ENCODE data around the gene GRID1. TPM values are rescaled to one million over a fixed set of nuclear protein-coding genes. Genes with fewer than 3 reads are reported as not detected.

GRID1 gene
- total RNA-seq, 1 experiment from 2014 or later: not detected

DNA sequence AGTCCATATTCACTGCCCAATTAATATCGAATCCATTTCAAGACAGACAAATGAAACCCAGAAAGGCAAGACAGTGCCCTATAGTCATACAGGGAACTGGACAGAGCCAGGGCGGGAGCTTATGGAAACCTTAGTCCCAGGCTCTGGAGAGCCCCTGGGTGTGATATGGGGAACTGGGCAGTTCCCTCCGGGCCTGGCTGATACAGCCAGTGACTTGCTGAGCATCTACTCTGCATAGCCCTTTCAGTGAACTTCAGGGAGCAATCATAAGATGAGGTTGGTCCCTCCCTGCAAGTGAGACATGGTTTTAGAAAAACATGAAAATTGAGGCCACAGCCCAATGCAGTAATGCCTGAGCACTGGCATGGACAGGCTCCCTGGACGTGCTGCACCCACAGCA, 241.9 kb downstream of the GRID1 start:
- Histone ChIP-seq H3K79me2 (ENCODE audit: low read length) (no peaks in the 10 kb centered on the region), H3K9ac (ENCODE audit: low read length) (no peak overlapping the region), H3K9me3 (ENCODE audit: low read length) (no peaks in the 10 kb centered on the region), H3K4me1 (ENCODE audit: insufficient read depth, low read length) (no peaks in the 10 kb centered on the region), H4K20me1 (ENCODE audit: low read length) (no peaks in the 10 kb centered on the region), H3K27me3 (ENCODE audit: low read length) (no peaks in the 10 kb centered on the region), H3K4me2 (ENCODE audit: low read length) (no peak overlapping the region), H3K9me2 (replicated peaks; ENCODE audit: low read length) (no peaks in the 10 kb centered on the region), H3K27ac (ENCODE audit: low read length) (no peak overlapping the region), H2AFZ (ENCODE audit: low read length) (no peak overlapping the region), H3F3A (ENCODE audit: low read length, unreplicated experiment) (no peaks in the 10 kb centered on the region), H3K4me3 (ENCODE audit: low read length) (no peak overlapping the region), H3K36me3 (ENCODE audit: low read depth, low read length) (no peaks in the 10 kb centered on the region)
- intact Hi-C loops (cut with micrococcal nuclease): no loop called here
- DNase-seq: no peak
- ChIA-PET POLR2A (ENCODE audit: unreplicated experiment) (no interaction called here), CTCF (no interaction called here)
- BruUV-seq (replicated peaks): no TSS peak
- no peak for ATAC-seq
- TF ChIP-seq, protein P1, sequence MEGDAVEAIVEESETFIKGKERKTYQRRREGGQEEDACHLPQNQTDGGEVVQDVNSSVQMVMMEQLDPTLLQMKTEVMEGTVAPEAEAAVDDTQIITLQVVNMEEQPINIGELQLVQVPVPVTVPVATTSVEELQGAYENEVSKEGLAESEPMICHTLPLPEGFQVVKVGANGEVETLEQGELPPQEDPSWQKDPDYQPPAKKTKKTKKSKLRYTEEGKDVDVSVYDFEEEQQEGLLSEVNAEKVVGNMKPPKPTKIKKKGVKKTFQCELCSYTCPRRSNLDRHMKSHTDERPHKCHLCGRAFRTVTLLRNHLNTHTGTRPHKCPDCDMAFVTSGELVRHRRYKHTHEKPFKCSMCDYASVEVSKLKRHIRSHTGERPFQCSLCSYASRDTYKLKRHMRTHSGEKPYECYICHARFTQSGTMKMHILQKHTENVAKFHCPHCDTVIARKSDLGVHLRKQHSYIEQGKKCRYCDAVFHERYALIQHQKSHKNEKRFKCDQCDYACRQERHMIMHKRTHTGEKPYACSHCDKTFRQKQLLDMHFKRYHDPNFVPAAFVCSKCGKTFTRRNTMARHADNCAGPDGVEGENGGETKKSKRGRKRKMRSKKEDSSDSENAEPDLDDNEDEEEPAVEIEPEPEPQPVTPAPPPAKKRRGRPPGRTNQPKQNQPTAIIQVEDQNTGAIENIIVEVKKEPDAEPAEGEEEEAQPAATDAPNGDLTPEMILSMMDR (conservative IDR thresholded peaks at IDR 0.05; ENCODE audit: low read depth, low read length): no peak
- TF ChIP-seq EZH2phosphoT487 (IDR thresholded peaks at IDR 0.05; ENCODE audit: borderline replicate concordance, low read length) (no peak), EZH2 (IDR thresholded peaks at IDR 0.05; ENCODE audit: low read length, unreplicated experiment) (no peak)

DNA sequence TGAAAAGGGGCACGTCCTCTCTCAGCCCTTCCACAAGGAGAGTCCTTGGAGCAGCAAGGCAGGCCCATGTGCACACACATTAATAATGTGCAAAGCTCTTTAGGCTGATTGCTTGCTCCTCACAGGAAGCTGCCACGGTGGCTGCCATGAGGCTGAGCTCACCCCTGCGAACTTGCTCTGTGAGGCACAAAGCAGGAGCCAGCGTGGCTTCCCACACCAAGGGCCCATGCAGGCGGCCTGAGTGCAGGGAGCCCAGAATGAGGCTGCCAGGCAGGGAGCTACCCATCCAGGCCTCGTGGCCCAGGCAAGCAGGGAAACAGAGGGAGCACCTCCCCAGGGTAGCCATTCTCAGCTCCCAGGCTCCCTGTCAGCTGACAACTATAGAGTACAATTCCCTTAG, 242.9 kb downstream of the GRID1 start:
- Histone ChIP-seq H3K4me2 (ENCODE audit: low read length) (no peak overlapping the region), H3K9ac (ENCODE audit: low read length) (no peak overlapping the region), H3K27me3 (ENCODE audit: low read length) (no peaks in the 10 kb centered on the region), H3K27ac (ENCODE audit: low read length) (no peak overlapping the region), H3K9me3 (ENCODE audit: low read length) (no peaks in the 10 kb centered on the region), H4K20me1 (ENCODE audit: low read length) (no peaks in the 10 kb centered on the region), H3K9me2 (replicated peaks; ENCODE audit: low read length) (no peaks in the 10 kb centered on the region), H3K79me2 (ENCODE audit: low read length) (no peaks in the 10 kb centered on the region), H3K4me3 (ENCODE audit: low read length) (no peak overlapping the region), H3F3A (ENCODE audit: low read length, unreplicated experiment) (no peaks in the 10 kb centered on the region), H3K4me1 (ENCODE audit: insufficient read depth, low read length) (no peaks in the 10 kb centered on the region), H3K36me3 (ENCODE audit: low read depth, low read length) (no peaks in the 10 kb centered on the region), H2AFZ (ENCODE audit: low read length) (no peak overlapping the region)
- TF ChIP-seq, protein P1 (conservative IDR thresholded peaks at IDR 0.05; ENCODE audit: low read depth, low read length): no peak
- no peak for TF ChIP-seq EZH2 (IDR thresholded peaks at IDR 0.05; ENCODE audit: low read length, unreplicated experiment)
- no peak for TF ChIP-seq EZH2phosphoT487 (IDR thresholded peaks at IDR 0.05; ENCODE audit: borderline replicate concordance, low read length)
- no peak for DNase-seq
- CTCF ChIA-PET: no interaction called here
- no TSS peak for BruUV-seq (replicated peaks)
- no peak for ATAC-seq
- intact Hi-C loops (cut with micrococcal nuclease): no loop called here
- POLR2A ChIA-PET (ENCODE audit: unreplicated experiment): no interaction called here

DNA sequence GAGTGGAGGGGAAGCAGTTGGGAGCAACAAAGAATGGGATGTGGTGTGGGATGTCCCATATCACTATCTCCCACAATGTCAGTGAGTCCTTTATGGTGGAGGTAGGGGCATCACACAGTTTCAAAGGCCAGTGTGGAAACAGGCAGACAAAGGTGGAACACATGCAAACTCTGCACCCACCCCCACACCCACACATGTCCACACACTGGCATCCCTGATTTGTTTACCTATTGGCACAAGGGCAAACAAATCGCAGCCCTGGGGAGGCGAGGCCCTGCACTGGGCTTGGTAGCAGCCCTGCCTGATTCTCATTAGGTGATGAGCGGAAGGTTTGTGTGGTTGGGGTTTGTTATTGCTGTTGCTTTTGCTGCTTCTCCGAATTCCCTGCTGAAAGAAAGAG, 243.3 kb downstream of the GRID1 start:
- CTCF ChIA-PET: no interaction called here
- no peak overlapping the region for H3K4me2 ChIP-seq (ENCODE audit: low read length)
- no peak overlapping the region for H3K4me3 ChIP-seq (ENCODE audit: low read length)
- intact Hi-C loops (cut with micrococcal nuclease): no loop called here
- no peaks in the 10 kb centered on the region for H3K36me3 ChIP-seq (ENCODE audit: low read depth, low read length)
- H3K9me2 ChIP-seq (replicated peaks; ENCODE audit: low read length): no peaks in the 10 kb centered on the region
- no peaks in the 10 kb centered on the region for H3K27me3 ChIP-seq (ENCODE audit: low read length)
- H3K9me3 ChIP-seq (ENCODE audit: low read length): no peaks in the 10 kb centered on the region
- DNase-seq (no peak), ATAC-seq (no peak)
- POLR2A ChIA-PET (ENCODE audit: unreplicated experiment): no interaction called here
- no TSS peak for BruUV-seq (replicated peaks)
- no peak overlapping the region for H3K9ac ChIP-seq (ENCODE audit: low read length)
- H4K20me1 ChIP-seq (ENCODE audit: low read length): no peaks in the 10 kb centered on the region
- no peaks in the 10 kb centered on the region for H3K79me2 ChIP-seq (ENCODE audit: low read length)
- TF ChIP-seq EZH2phosphoT487 (IDR thresholded peaks at IDR 0.05; ENCODE audit: borderline replicate concordance, low read length) (no peak), EZH2 (IDR thresholded peaks at IDR 0.05; ENCODE audit: low read length, unreplicated experiment) (no peak)
- TF ChIP-seq, protein P1 (conservative IDR thresholded peaks at IDR 0.05; ENCODE audit: low read depth, low read length): no peak
- H3K4me1 ChIP-seq (ENCODE audit: insufficient read depth, low read length): no peaks in the 10 kb centered on the region
- no peak overlapping the region for H3K27ac ChIP-seq (ENCODE audit: low read length)
- H2AFZ ChIP-seq (ENCODE audit: low read length): no peak overlapping the region
- H3F3A ChIP-seq (ENCODE audit: low read length, unreplicated experiment): no peaks in the 10 kb centered on the region

Measured in PC-3 (cell line).